DOHH2 (cell line): ENCODE data around the gene SLC13A2.
"Not testable (repeated sequence)": the region's sequence is repeated elsewhere in the genome, so short reads cannot be mapped to it uniquely, and the experiment has no call there.

ENCODE experiments used
- H3F3A ChIP-seq: fragments of 200-600 bp; sonication (generic), shearing (Covaris generic); 2 replicates; pipeline ENCODE4 v1.6.0; 2016; ENCODE audit warnings: antibody characterized with exemption, mild to moderate bottlenecking; ENCODE audit not compliant: control insufficient read depth, insufficient read depth
- H3K27ac ChIP-seq: fragments of 200-600 bp; sonication (generic); 2 replicates; pipeline ENCODE4 v1.5.1; 2014; ENCODE audit warnings: low read depth, mild to moderate bottlenecking, low read length, moderate library complexity
- H3K27me3 ChIP-seq: fragments of 200-600 bp; sonication (generic); 2 replicates; pipeline ENCODE4 v1.6.1; 2014; ENCODE audit warnings: mild to moderate bottlenecking, low read length, mixed read lengths; ENCODE audit not compliant: control insufficient read depth
- H3K36me3 ChIP-seq: fragments of 200-600 bp; sonication (generic); 2 replicates; pipeline ENCODE4 v1.6.1; 2014; ENCODE audit warnings: mild to moderate bottlenecking, low read length, moderate library complexity, mixed read lengths; ENCODE audit not compliant: control insufficient read depth
- H3K4me1 ChIP-seq: fragments of 200-600 bp; sonication (generic); 2 replicates; pipeline ENCODE4 v1.6.1; 2014; ENCODE audit warnings: mild to moderate bottlenecking, low read length, mixed read lengths; ENCODE audit not compliant: control insufficient read depth
- H3K4me2 ChIP-seq: fragments of 200-600 bp; sonication (generic); 2 replicates; pipeline ENCODE4 v1.6.0; 2014; ENCODE audit warnings: mild to moderate bottlenecking, low read length, moderate library complexity
- H3K4me3 ChIP-seq: fragments of 200-600 bp; sonication (generic); 2 replicates; pipeline ENCODE4 v1.5.1; 2014; ENCODE audit warnings: mild to moderate bottlenecking, low read length, mixed read lengths
- H3K79me2 ChIP-seq: fragments of 200-600 bp; sonication (generic); 2 replicates; pipeline ENCODE4 v1.6.1; 2014; ENCODE audit warnings: mild to moderate bottlenecking, low read length, mixed read lengths; ENCODE audit not compliant: control insufficient read depth
- H3K9me2 ChIP-seq: fragments of 200-600 bp; sonication (generic); replicated peaks from 2 replicates; pipeline ENCODE4 v1.6.1; 2014; ENCODE audit warnings: mild to moderate bottlenecking, low read length, mixed read lengths; ENCODE audit not compliant: control insufficient read depth
- H3K9me3 ChIP-seq: fragments of 200-600 bp; sonication (generic); 2 replicates; pipeline ENCODE4 v1.6.1; 2014; ENCODE audit warnings: antibody characterized with exemption, low read length, mixed read lengths; ENCODE audit not compliant: control insufficient read depth, insufficient read depth
- H4K20me1 ChIP-seq: fragments of 200-600 bp; sonication (generic); 2 replicates; pipeline ENCODE4 v1.6.0; 2014; ENCODE audit warnings: low read depth, mild to moderate bottlenecking, antibody characterized with exemption, low read length, moderate library complexity; ENCODE audit not compliant: control insufficient read depth, insufficient read depth
- EZH2phosphoT487 ChIP-seq: fragments of 200-600 bp; sonication (generic); IDR thresholded peaks from 2 replicates; pipeline ENCODE4 v1.6.1; 2017; ENCODE audit warnings: borderline replicate concordance, mild to moderate bottlenecking, antibody characterized with exemption, low read length, moderate library complexity, mixed read lengths
- TF ChIP-seq, protein P1 (sequence below): fragments of 200-600 bp; sonication (generic); IDR thresholded peaks from one replicate; pipeline ENCODE4 v1.5.1; 2014; ENCODE audit warnings: antibody characterized with exemption, mild to moderate bottlenecking, low read depth, low read length; ENCODE audit not compliant: poor library complexity, severe bottlenecking

Gene SLC13A2

DNA sequence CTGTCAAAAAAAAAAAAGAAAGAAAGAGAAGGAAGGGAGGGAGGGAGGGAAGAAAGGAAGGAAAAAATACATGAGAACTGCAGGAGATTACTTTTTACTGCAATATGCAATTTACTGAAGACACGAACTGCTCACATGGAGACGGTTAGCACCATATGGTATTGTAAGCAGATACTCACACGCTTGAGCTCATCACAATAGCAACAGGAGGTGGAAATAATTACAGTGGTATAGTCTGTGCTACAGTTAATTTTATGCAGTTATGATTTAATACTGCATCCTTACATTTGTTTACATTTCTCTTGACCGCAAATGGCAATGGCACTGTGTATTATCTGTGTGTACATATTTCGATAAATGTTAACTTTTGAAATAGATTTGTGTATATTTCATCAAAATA lies 46.1 kb upstream of the SLC13A2 start:
- H3F3A ChIP-seq, result no peaks in the 10 kb centered on the region
- H3K4me1 ChIP-seq, result no peaks in the 10 kb centered on the region
- no peak overlapping the region for H3K27ac ChIP-seq
- no peaks in the 10 kb centered on the region for H3K9me2 ChIP-seq
- H3K36me3 ChIP-seq, result no peaks in the 10 kb centered on the region
- H3K4me2 ChIP-seq, result no peak overlapping the region
- no peaks in the 10 kb centered on the region for H3K9me3 ChIP-seq
- H3K79me2 ChIP-seq, result no peaks in the 10 kb centered on the region
- H4K20me1 ChIP-seq, result no peaks in the 10 kb centered on the region
- H3K27me3 ChIP-seq, result peaks cover 11% of the 10 kb centered on the region; the same call in 1 of the 2 replicates
- no peak overlapping the region for H3K4me3 ChIP-seq
- TF ChIP-seq, protein P1, sequence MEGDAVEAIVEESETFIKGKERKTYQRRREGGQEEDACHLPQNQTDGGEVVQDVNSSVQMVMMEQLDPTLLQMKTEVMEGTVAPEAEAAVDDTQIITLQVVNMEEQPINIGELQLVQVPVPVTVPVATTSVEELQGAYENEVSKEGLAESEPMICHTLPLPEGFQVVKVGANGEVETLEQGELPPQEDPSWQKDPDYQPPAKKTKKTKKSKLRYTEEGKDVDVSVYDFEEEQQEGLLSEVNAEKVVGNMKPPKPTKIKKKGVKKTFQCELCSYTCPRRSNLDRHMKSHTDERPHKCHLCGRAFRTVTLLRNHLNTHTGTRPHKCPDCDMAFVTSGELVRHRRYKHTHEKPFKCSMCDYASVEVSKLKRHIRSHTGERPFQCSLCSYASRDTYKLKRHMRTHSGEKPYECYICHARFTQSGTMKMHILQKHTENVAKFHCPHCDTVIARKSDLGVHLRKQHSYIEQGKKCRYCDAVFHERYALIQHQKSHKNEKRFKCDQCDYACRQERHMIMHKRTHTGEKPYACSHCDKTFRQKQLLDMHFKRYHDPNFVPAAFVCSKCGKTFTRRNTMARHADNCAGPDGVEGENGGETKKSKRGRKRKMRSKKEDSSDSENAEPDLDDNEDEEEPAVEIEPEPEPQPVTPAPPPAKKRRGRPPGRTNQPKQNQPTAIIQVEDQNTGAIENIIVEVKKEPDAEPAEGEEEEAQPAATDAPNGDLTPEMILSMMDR, result no peak
- TF ChIP-seq EZH2phosphoT487, result no peak

DNA sequence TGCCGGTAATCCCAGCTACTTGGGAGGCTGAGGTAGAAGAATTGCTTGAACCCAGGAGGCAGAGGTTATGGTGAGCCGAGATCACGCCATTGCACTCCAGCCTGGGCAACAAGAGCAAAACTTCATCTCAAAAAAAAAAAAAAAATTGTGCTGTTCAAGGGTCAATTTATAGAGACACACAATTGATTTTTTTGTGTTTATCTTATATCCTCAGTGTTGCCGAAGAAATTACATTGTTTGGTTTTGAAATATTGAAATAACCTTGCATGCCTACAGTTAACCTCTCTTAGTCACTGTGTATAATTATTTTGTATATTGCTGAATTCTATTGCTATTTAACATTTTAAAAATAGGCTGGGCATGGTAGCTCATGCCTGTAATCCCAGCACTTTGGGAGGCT lies 45.5 kb upstream of the SLC13A2 start:
- not testable (repeated sequence) for H3K36me3 ChIP-seq, H4K20me1 ChIP-seq, H3K4me2 ChIP-seq, H3K9me2 ChIP-seq, H3K4me3 ChIP-seq, H3K79me2 ChIP-seq, H3F3A ChIP-seq, H3K27ac ChIP-seq, H3K9me3 ChIP-seq, H3K4me1 ChIP-seq
- peaks cover 15% of the 10 kb centered on the region; the same call in 1 of the 2 replicates for H3K27me3 ChIP-seq

DNA sequence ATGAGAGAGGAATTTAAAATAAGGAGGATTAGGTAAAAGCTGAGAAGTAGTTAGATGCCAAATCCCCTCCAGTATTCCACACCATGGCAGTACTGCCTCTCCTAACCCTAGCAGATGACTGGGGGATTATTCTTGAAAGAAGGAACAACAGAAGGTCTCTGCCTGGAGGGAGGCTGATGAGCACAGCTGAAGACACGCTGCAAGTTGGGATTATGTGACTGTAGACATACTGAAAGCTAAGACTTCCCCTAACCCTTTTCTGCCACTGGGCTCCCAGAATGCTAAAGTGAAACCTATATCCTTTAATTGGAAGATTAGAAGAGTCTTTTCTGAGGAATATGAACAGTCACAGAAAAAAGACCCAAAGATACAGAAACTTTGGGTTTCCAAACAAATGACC lies 39.7 kb upstream of the SLC13A2 start:
- Histone ChIP-seq H3K36me3 (no peaks in the 10 kb centered on the region), H3K4me1 (no peaks in the 10 kb centered on the region), H3K4me3 (no peak overlapping the region), H3F3A (no peaks in the 10 kb centered on the region), H3K27ac (no peak overlapping the region), H3K9me2 (no peaks in the 10 kb centered on the region), H3K79me2 (no peaks in the 10 kb centered on the region), H3K9me3 (no peaks in the 10 kb centered on the region), H3K27me3 (peaks cover 22% of the 10 kb centered on the region; the same call in 1 of the 2 replicates), H3K4me2 (no peak overlapping the region), H4K20me1 (no peaks in the 10 kb centered on the region)
- TF ChIP-seq EZH2phosphoT487, result no peak
- TF ChIP-seq, protein P1, result no peak

DNA sequence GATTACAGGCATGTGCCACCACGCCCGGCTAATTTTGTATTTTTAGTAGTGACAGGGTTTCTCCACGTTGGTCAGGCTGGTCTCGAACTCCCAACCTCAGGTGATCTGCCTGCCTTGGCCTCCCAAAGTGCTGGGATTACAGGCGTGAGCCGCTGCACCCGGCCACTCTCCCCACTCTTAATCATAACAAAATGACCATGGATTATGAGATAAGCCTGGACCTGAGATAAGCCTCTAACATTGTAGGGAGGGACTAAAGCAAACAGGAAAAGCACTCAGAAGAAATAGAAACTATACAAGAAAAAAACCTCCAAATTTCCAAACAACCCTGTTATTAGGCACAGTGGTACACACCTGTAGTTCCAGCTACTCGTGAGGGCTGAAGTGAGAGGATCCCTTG lies 39.1 kb upstream of the SLC13A2 start:
- not testable (repeated sequence) for H3K4me1 ChIP-seq, H3K36me3 ChIP-seq, H3K9me3 ChIP-seq, H4K20me1 ChIP-seq, H3K27ac ChIP-seq, H3K9me2 ChIP-seq, H3F3A ChIP-seq, H3K79me2 ChIP-seq, H3K4me3 ChIP-seq, H3K4me2 ChIP-seq
- peaks cover 22% of the 10 kb centered on the region; the same call in 1 of the 2 replicates for H3K27me3 ChIP-seq
